Esophagus muscularis mucosa (tissue), 4 donors: ENCODE data around the gene LHX5.

Experiments
- CTCF ChIP-seq, 3 experiments: fragments of 200-600 bp in 2 of 3; fragments of 450-650 bp in 1 of 3; sonication (generic) in 2 of 3; IDR thresholded peaks; one replicate each; pipeline ENCODE4 v1.5.1; 2017 to 2019; ENCODE audit warnings: antibody characterized with exemption in 3 of 3, mild to moderate bottlenecking in 2 of 3, moderate library complexity in 1 of 3
- EP300 ChIP-seq: sonication (generic); formaldehyde crosslinking; IDR thresholded peaks from one replicate; pipeline ENCODE4 v1.6.1; 2017; ENCODE audit warnings: antibody characterized with exemption
- POLR2A ChIP-seq: fragments of 450-650 bp; IDR thresholded peaks from one replicate; pipeline ENCODE4 v1.6.1; 2017; ENCODE audit warnings: antibody characterized with exemption, moderate library complexity, mild to moderate bottlenecking, low read depth

GRCh38 chr12:113500782-113501311, 29.2 kb upstream of the LHX5 start:
- no peak for TF ChIP-seq CTCF (IDR thresholded peaks at IDR 0.05)
- no peak for TF ChIP-seq POLR2A
- TF ChIP-seq EP300, result no peak
